Measurements from ENCODE around the gene CCT6B. TPM values are rescaled to one million over a fixed set of nuclear protein-coding genes. Genes with fewer than 3 reads are reported as not detected.

CCT6B gene
- total and polyA plus RNA-seq, 2 of the 4 experiments (the other 2 are of a cell fraction), result 0.72 to 1.1 TPM

DNA sequence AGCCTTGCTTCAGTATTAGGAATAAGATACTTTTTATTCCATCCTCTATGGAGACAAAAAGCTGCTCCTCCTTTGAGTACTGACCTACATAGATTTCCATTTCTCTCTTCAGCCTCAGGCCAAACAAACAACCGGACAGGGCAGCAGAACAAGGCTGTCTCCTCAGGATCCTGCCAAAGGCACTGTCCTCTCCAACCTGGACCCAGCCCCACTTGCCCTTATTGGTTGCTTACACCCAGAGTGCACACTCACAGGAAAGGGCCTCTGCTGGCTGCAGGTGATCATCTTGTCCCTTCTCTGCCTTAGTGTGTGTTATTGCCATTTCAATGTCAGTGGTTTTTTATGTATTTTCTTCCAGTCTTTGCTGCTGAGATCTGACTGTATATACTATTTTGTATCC is 45.7 kb upstream of the CCT6B start:
- Histone ChIP-seq H2AK9ac (replicated peaks; ENCODE audit: low read depth, low read length, poor library complexity) (no peak overlapping the region), H3K4me2 (ENCODE audit: low read depth, low read length) (no peak overlapping the region), H3K4ac (ENCODE audit: low read depth, low read length) (no peak overlapping the region), H3K9ac (ENCODE audit: low read depth, low read length) (no peak overlapping the region), H3K14ac (replicated peaks; ENCODE audit: low read depth, low read length) (no peak overlapping the region), H3K56ac (ENCODE audit: extremely low read depth, insufficient read depth, low read length) (no peak overlapping the region), H3K27me3 (ENCODE audit: control insufficient read depth, insufficient read depth, low read length) (no peaks in the 10 kb centered on the region), H3K79me1 (ENCODE audit: low read depth in 1 of 2, low read length in 2 of 2) (peaks cover 0 to 22% of the 10 kb centered on the region in 2 experiments; a peak in 2 of 4 replicates), H3K18ac (ENCODE audit: low read depth, low read length) (no peak overlapping the region), H3K27ac (ENCODE audit: insufficient read depth, low read length) (no peak overlapping the region), H4K91ac (ENCODE audit: insufficient read depth, low read depth, low read length) (no peak overlapping the region), H2AK5ac (ENCODE audit: low read depth, low read length) (no peak overlapping the region), H4K5ac (ENCODE audit: low read depth, low read length) (no peak overlapping the region), H2BK120ac (ENCODE audit: low read depth, low read length) (no peak overlapping the region), H3K9me3 (ENCODE audit: control insufficient read depth, insufficient read depth, low read length) (no peaks in the 10 kb centered on the region), H2AFZ (replicated peaks; ENCODE audit: low read length, poor library complexity) (no peak overlapping the region), H2BK20ac (ENCODE audit: low read depth, low read length) (no peak overlapping the region), H3K4me3 (ENCODE audit: insufficient read depth, low read depth, low read length) (no peak overlapping the region), H3K36me3 (ENCODE audit: control insufficient read depth, insufficient read depth, low read length) (peaks cover 34% of the 10 kb centered on the region), H4K8ac (ENCODE audit: low read depth in 2 of 2, low read length in 2 of 2) (no peak overlapping the region), H4K20me1 (ENCODE audit: insufficient read depth, low read length) (no peaks in the 10 kb centered on the region), H3K4me1 (ENCODE audit: control insufficient read depth, insufficient read depth, low read length) (peaks cover 4% of the 10 kb centered on the region), H3K23ac (ENCODE audit: low read depth, low read length) (no peak overlapping the region), H2BK5ac (ENCODE audit: low read depth, low read length, poor library complexity, severe bottlenecking) (no peak overlapping the region), H3K9me1 (ENCODE audit: insufficient read depth, low read length) (peaks cover 14% of the 10 kb centered on the region), H2BK15ac (ENCODE audit: low read depth, low read length) (no peak overlapping the region)
- dilution Hi-C loops (cut with HindIII; ENCODE audit: low sequenced_read_pairs, unreplicated experiment) (no loop called here), intact Hi-C loops (cut with micrococcal nuclease) (no loop called here), in situ Hi-C loops (cut with MboI; ENCODE audit: low sequenced_read_pairs) (no loop called here)
- ChIA-PET CTCF (no interaction called here), POLR2A (ENCODE audit: unreplicated experiment) (no interaction called here)
- DNase-seq, result no peak
- ATAC-seq (ENCODE audit: low read depth), result no peak
- no CpG with 5 or more reads among the region's 1 CpG for WGBS, 2 experiments (ENCODE audit: extremely low coverage in 2 of 2, insufficient read length in 1 of 2)
- BruUV-seq (replicated peaks), result no TSS peak
- no peak for TF ChIP-seq NFE2L2 (IDR thresholded peaks at IDR 0.05; ENCODE audit: low read depth, low read length)
- TF ChIP-seq MAZ (IDR thresholded peaks at IDR 0.05; ENCODE audit: borderline replicate concordance, low read depth, low read length), result no peak
- TF ChIP-seq CTCF (conservative IDR thresholded peaks at IDR 0.05; ENCODE audit: low read depth, low read length), result no peak

Data from IMR-90 (cell line).